ENCODE measurements around the gene CSK.

Gene CSK

GRCh38 chr15:74790080-74790916 lies 8.4 kb downstream of the CSK start:
- Histone ChIP-seq H3K27ac (peak overlapping the region; percentile 31), H3K9me3 (ENCODE audit: control insufficient read depth, low read length) (no peaks in the 10 kb centered on the region), H3K4me3 (ENCODE audit: low read depth, low read length) (no peak overlapping the region), H3K4me2 (ENCODE audit: low read length) (peak overlapping the region; percentile 56), H3K27me3 (ENCODE audit: control insufficient read depth, insufficient read depth, low read length) (no peaks in the 10 kb centered on the region), H2AFZ (no peak overlapping the region), H3K4me1 (peaks cover 10% of the 10 kb centered on the region), H3K9ac (no peak overlapping the region), H3K36me3 (ENCODE audit: control insufficient read depth, insufficient read depth, low read length) (no peaks in the 10 kb centered on the region), H3K79me2 (peaks cover 20% of the 10 kb centered on the region)
- TF ChIP-seq CTCF (IDR thresholded peaks at IDR 0.05) = no peak

- no peak overlapping the region for H3K27ac ChIP-seq
- H2AFZ ChIP-seq = no peak overlapping the region
- no peak overlapping the region for H3K4me2 ChIP-seq (ENCODE audit: low read length)
- H3K9ac ChIP-seq = no peak overlapping the region
- no peak for TF ChIP-seq CTCF (IDR thresholded peaks at IDR 0.05)
- H3K4me1 ChIP-seq = peaks cover 10% of the 10 kb centered on the region
- H3K4me3 ChIP-seq (ENCODE audit: low read depth, low read length) = no peak overlapping the region
- H3K79me2 ChIP-seq = peaks cover 20% of the 10 kb centered on the region
- no peaks in the 10 kb centered on the region for H3K36me3 ChIP-seq (ENCODE audit: control insufficient read depth, insufficient read depth, low read length)
- H3K9me3 ChIP-seq (ENCODE audit: control insufficient read depth, low read length) = no peaks in the 10 kb centered on the region
- no peaks in the 10 kb centered on the region for H3K27me3 ChIP-seq (ENCODE audit: control insufficient read depth, insufficient read depth, low read length)
Observed at GRCh38 chr15:74791007-74791406, 9.1 kb downstream of the CSK start.

GRCh38 chr15:74791667-74792066 lies 9.8 kb downstream of the CSK start:
- Histone ChIP-seq H3K27ac (no peak overlapping the region), H3K9ac (no peak overlapping the region), H3K9me3 (ENCODE audit: control insufficient read depth, low read length) (no peaks in the 10 kb centered on the region), H3K4me3 (ENCODE audit: low read depth, low read length) (no peak overlapping the region), H3K4me1 (peaks cover 10% of the 10 kb centered on the region), H3K27me3 (ENCODE audit: control insufficient read depth, insufficient read depth, low read length) (no peaks in the 10 kb centered on the region), H2AFZ (no peak overlapping the region), H3K79me2 (peaks cover 20% of the 10 kb centered on the region), H3K36me3 (ENCODE audit: control insufficient read depth, insufficient read depth, low read length) (no peaks in the 10 kb centered on the region), H3K4me2 (ENCODE audit: low read length) (no peak overlapping the region)
- no peak for TF ChIP-seq CTCF (IDR thresholded peaks at IDR 0.05)

GRCh38 chr15:74792227-74793016 lies 10.5 kb downstream of the CSK start:
- H2AFZ ChIP-seq = no peak overlapping the region
- peaks cover 20% of the 10 kb centered on the region for H3K79me2 ChIP-seq
- H3K4me1 ChIP-seq = peaks cover 10% of the 10 kb centered on the region
- no peak overlapping the region for H3K4me3 ChIP-seq (ENCODE audit: low read depth, low read length)
- no peaks in the 10 kb centered on the region for H3K9me3 ChIP-seq (ENCODE audit: control insufficient read depth, low read length)
- H3K9ac ChIP-seq = no peak overlapping the region
- no peaks in the 10 kb centered on the region for H3K36me3 ChIP-seq (ENCODE audit: control insufficient read depth, insufficient read depth, low read length)
- H3K27me3 ChIP-seq (ENCODE audit: control insufficient read depth, insufficient read depth, low read length) = no peaks in the 10 kb centered on the region
- no peak overlapping the region for H3K4me2 ChIP-seq (ENCODE audit: low read length)
- H3K27ac ChIP-seq = no peak overlapping the region
- TF ChIP-seq CTCF (IDR thresholded peaks at IDR 0.05) = no peak

Data from parathyroid adenoma (tissue), 2 donors.